ENCODE data around the gene SGPP1.
"Not testable (repeated sequence)": the region's sequence is repeated elsewhere in the genome, so short reads cannot be mapped to it uniquely, and the experiment has no call there.

The SGPP1 gene

GRCh38 chr14:63647696-63648410 lies 80.0 kb downstream of the SGPP1 start:
- no peak overlapping the region for H3K4me3 ChIP-seq (ENCODE audit: low read depth in 1 of 5, low read length in 5 of 5)
- no peaks in the 10 kb centered on the region for H3K27me3 ChIP-seq (ENCODE audit: control insufficient read depth in 5 of 5, insufficient read depth in 4 of 5, low read length in 5 of 5)
- H3K9me3 ChIP-seq (ENCODE audit: control insufficient read depth in 5 of 5, low read length in 5 of 5), result no peaks in the 10 kb centered on the region
- H3K36me3 ChIP-seq (ENCODE audit: control insufficient read depth in 5 of 5, insufficient read depth in 5 of 5, low read length in 5 of 5), result no peaks in the 10 kb centered on the region
- no peak overlapping the region for H3K27ac ChIP-seq (ENCODE audit: low read depth, low read length)
- no peak overlapping the region for H3K9ac ChIP-seq (ENCODE audit: low read length in 5 of 5)
- peaks cover 0 to 2% (median under 1%) of the 10 kb centered on the region in 5 donors for H3K4me1 ChIP-seq (ENCODE audit: control insufficient read depth in 5 of 5, insufficient read depth in 5 of 5, low read length in 5 of 5)

- Histone ChIP-seq H3K4me1 (ENCODE audit: control insufficient read depth in 5 of 5, insufficient read depth in 5 of 5, low read length in 5 of 5) (peaks cover 0 to 16% (median 12%) of the 10 kb centered on the region in 5 donors), H3K27ac (ENCODE audit: low read depth, low read length) (no peak overlapping the region), H3K9me3 (ENCODE audit: control insufficient read depth in 5 of 5, low read length in 5 of 5) (no peaks in the 10 kb centered on the region), H3K36me3 (ENCODE audit: control insufficient read depth in 5 of 5, insufficient read depth in 5 of 5, low read length in 5 of 5) (no peaks in the 10 kb centered on the region), H3K27me3 (ENCODE audit: control insufficient read depth in 5 of 5, insufficient read depth in 4 of 5, low read length in 5 of 5) (no peaks in the 10 kb centered on the region), H3K4me3 (ENCODE audit: low read depth in 1 of 5, low read length in 5 of 5) (no peak overlapping the region), H3K9ac (ENCODE audit: low read length in 5 of 5) (no peak overlapping the region)
Observed at GRCh38 chr14:63644741-63645140, 83.1 kb downstream of the SGPP1 start.

DNA sequence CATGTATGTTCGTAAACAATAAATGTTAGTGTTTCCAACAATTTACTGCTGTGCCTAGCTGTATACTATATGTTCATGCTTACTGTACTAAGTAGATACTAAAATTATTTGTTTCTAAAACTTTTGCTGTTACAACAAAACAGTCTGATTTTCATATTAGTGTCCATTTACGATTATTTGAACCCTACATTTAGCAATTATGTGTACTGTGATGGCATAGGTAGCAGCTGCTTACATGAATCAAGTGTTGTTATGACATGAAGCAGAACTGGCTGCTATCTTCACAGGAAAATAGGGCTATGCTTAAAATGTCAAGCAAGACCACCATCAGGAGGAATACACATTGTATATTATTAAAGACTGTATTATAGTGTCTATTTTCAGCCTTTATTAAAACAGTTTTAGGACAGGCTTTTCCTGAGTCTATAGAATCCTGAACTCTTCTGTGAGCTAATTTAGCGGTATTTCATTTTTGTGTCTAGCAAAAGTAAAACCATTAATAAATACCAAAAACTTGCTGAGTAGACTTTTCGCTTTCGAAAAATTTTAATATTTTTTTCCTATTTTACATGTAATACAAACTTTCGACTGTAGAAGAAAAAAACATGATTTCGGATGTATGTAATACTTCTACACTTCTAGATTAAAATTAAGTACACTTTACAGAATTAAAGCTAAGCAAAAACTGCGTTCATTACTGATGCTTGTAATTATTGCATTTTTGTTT lies 85.0 kb downstream of the SGPP1 start:
- no peaks in the 10 kb centered on the region for H3K27me3 ChIP-seq (ENCODE audit: control insufficient read depth in 5 of 5, insufficient read depth in 4 of 5, low read length in 5 of 5)
- peak overlapping the region; percentile 71 to 91 (median 86) for H3K4me3 ChIP-seq (ENCODE audit: low read depth in 1 of 5, low read length in 5 of 5)
- H3K4me1 ChIP-seq (ENCODE audit: control insufficient read depth in 5 of 5, insufficient read depth in 5 of 5, low read length in 5 of 5), result peaks cover 0 to 16% (median 12%) of the 10 kb centered on the region in 5 donors
- no peaks in the 10 kb centered on the region for H3K36me3 ChIP-seq (ENCODE audit: control insufficient read depth in 5 of 5, insufficient read depth in 5 of 5, low read length in 5 of 5)
- no peaks in the 10 kb centered on the region for H3K9me3 ChIP-seq (ENCODE audit: control insufficient read depth in 5 of 5, low read length in 5 of 5)
- peak overlapping the region in 4 of 5 donors; percentile 12 to 98 (median 86) for H3K9ac ChIP-seq (ENCODE audit: low read length in 5 of 5)
- peak overlapping the region; percentile 85 for H3K27ac ChIP-seq (ENCODE audit: low read depth, low read length)

DNA sequence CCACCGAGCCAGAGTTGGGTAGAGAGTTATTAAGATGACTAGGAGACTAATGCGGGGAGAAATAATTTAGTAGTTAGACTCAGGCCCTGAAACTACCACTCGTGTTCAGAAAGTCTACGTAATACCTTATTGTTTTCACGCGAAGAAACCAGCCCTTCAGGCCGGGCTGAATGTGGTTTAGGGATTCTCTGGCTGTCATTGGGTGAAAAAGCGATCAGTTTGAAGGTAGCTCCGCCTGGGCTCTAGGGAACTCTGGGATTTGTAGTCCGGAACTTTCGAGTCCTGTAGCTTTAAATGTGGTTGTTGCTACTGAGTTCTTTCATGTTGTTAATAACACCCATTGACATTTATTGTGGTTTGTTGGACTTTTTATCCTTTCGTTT lies 85.6 kb downstream of the SGPP1 start:
- Histone ChIP-seq H3K9ac (ENCODE audit: low read length in 5 of 5) (peak overlapping the region; percentile 12 to 98 (median 92)), H3K4me1 (ENCODE audit: control insufficient read depth in 5 of 5, insufficient read depth in 5 of 5, low read length in 5 of 5) (peaks cover 0 to 16% (median 12%) of the 10 kb centered on the region in 5 donors), H3K36me3 (ENCODE audit: control insufficient read depth in 5 of 5, insufficient read depth in 5 of 5, low read length in 5 of 5) (no peaks in the 10 kb centered on the region), H3K4me3 (ENCODE audit: low read depth in 1 of 5, low read length in 5 of 5) (peak overlapping the region; percentile 71 to 91 (median 86)), H3K27ac (ENCODE audit: low read depth, low read length) (peak overlapping the region; percentile 85), H3K9me3 (ENCODE audit: control insufficient read depth in 5 of 5, low read length in 5 of 5) (no peaks in the 10 kb centered on the region), H3K27me3 (ENCODE audit: control insufficient read depth in 5 of 5, insufficient read depth in 4 of 5, low read length in 5 of 5) (no peaks in the 10 kb centered on the region)

- H3K9me3 ChIP-seq (ENCODE audit: control insufficient read depth in 5 of 5, low read length in 5 of 5), result no peaks in the 10 kb centered on the region
- H3K4me3 ChIP-seq (ENCODE audit: low read depth in 1 of 5, low read length in 5 of 5), result peak within 1 kb of the TSS; percentile 71 to 91 (median 86)
- H3K27me3 ChIP-seq (ENCODE audit: control insufficient read depth in 5 of 5, insufficient read depth in 4 of 5, low read length in 5 of 5), result no peaks in the 10 kb centered on the region
- peak within 1 kb of the TSS; percentile 78 to 98 (median 92) for H3K9ac ChIP-seq (ENCODE audit: low read length in 5 of 5)
- H3K27ac ChIP-seq (ENCODE audit: low read depth, low read length), result peak within 1 kb of the TSS; percentile 85
- no peaks in the 10 kb centered on the region for H3K36me3 ChIP-seq (ENCODE audit: control insufficient read depth in 5 of 5, insufficient read depth in 5 of 5, low read length in 5 of 5)
- H3K4me1 ChIP-seq (ENCODE audit: control insufficient read depth in 5 of 5, insufficient read depth in 5 of 5, low read length in 5 of 5), result peaks cover 0 to 16% (median 12%) of the 10 kb centered on the region in 5 donors
Observed at GRCh38 chr14:63641473-63642228, 86.2 kb downstream of the SGPP1 start, which contains the start of gene WDR89. WDR89 (minus strand) TSS chr14:63641871; CDS start chr14:63599942, 41,929 bp downstream.

DNA sequence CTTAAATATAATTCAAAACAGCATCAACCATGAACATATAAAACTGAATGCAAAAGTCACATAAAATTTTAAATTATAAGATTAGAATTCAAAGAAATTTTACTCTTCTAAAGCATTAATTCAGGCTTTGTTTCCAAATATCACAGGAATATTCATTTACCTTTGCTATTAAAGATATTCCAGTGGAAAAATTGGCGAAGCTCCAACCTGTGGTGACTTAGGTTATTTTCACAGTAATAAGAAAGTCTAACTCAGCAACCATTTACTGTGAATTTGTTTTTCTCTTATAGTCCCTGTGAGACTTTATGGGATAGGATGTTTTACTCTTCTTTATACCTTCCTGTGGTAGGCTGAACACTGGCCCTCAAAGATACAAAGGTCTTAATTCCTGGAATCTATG lies 89.4 kb downstream of the SGPP1 start:
- Histone ChIP-seq H3K4me1 (ENCODE audit: control insufficient read depth in 5 of 5, insufficient read depth in 5 of 5, low read length in 5 of 5) (peaks cover 0 to 16% (median 12%) of the 10 kb centered on the region in 5 donors), H3K27ac (ENCODE audit: low read depth, low read length) (no peak overlapping the region), H3K27me3 (ENCODE audit: control insufficient read depth in 5 of 5, insufficient read depth in 4 of 5, low read length in 5 of 5) (no peaks in the 10 kb centered on the region), H3K36me3 (ENCODE audit: control insufficient read depth in 5 of 5, insufficient read depth in 5 of 5, low read length in 5 of 5) (no peaks in the 10 kb centered on the region), H3K9ac (ENCODE audit: low read length in 5 of 5) (no peak overlapping the region), H3K4me3 (ENCODE audit: low read depth in 1 of 5, low read length in 5 of 5) (no peak overlapping the region), H3K9me3 (ENCODE audit: control insufficient read depth in 5 of 5, low read length in 5 of 5) (peaks cover 0 to 4% (median 2%) of the 10 kb centered on the region in 5 donors)

DNA sequence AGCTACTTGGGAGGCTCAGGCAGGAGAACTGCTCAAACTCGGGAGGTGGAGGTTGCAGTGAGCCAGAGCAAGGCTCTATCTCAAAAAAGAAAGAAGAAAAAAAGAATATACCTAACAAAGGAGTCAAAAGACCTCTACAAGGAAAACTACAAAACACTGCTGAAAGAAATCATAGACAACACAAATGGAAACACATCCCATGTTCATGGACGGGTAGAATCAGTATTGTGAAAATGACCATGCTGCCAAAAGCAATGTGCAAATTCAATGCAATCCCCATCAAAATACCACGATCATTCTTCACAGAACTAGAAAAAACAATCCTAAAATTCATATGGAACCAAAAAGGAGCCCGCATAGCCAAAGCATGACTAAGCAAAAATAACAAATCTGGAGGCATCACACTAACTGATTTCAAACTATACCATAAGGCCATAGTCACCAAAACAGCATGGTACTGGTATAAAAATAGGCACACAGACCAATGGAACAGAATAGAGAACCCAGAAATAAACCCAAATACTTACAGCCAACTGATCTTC lies 91.7 kb downstream of the SGPP1 start:
- not testable (repeated sequence) for H3K9ac ChIP-seq (ENCODE audit: low read length in 5 of 5); H3K4me1 ChIP-seq (ENCODE audit: control insufficient read depth in 5 of 5, insufficient read depth in 5 of 5, low read length in 5 of 5); H3K27me3 ChIP-seq (ENCODE audit: control insufficient read depth in 5 of 5, insufficient read depth in 4 of 5, low read length in 5 of 5); H3K27ac ChIP-seq (ENCODE audit: low read depth, low read length); H3K36me3 ChIP-seq (ENCODE audit: control insufficient read depth in 5 of 5, insufficient read depth in 5 of 5, low read length in 5 of 5); H3K4me3 ChIP-seq (ENCODE audit: low read depth in 1 of 5, low read length in 5 of 5); H3K9me3 ChIP-seq (ENCODE audit: control insufficient read depth in 5 of 5, low read length in 5 of 5)
